Forelimb muscle (tissue), 1 donor: ENCODE data around the gene IL9. TPM values are rescaled to one million over a fixed set of nuclear protein-coding genes. Genes with fewer than 3 reads are reported as not detected.
"Not testable (repeated sequence)": the region's sequence is repeated elsewhere in the genome, so short reads cannot be mapped to it uniquely, and the experiment has no call there.

Experiments used
- DNase-seq: peaks from one replicate; pipeline ENCODE4 v3.0.0-alpha.2; 2013; ENCODE audit warnings: low read depth
- polyA plus RNA-seq: library from polyadenylated mRNA; unstranded; fragments of 120-200 nt; gene quantifications from one replicate; pipeline ENCODE4 v1.2.1, GENCODE V29; 2013; ENCODE audit not compliant: insufficient read length

Gene IL9
- polyA plus RNA-seq, 1 donor = not detected

GRCh38 chr5:135869276-135869675, 26.4 kb downstream of the IL9 start:
- no peak for DNase-seq

DNA sequence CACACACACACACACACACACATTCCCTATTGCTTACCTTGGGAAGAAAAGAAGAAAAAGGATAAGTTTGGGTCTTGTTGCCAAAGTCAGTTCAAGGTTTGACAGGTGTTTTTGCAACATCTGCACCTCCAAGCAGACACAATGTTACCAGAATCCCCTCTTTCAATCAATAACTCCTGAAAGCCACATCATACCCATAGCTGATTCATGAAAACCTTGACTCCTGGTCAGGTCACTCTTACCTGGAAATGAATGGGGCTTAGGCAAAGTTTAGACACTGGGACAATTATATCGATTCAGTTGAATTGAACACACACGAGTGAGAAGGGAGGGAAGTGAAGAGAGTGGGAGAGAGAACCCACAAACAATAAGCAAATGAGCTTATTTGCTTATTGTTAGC, 27.0 kb downstream of the IL9 start:
- no peak for DNase-seq

- no peak for DNase-seq
Measured at GRCh38 chr5:135867599-135867998, 28.0 kb downstream of the IL9 start.

GRCh38 chr5:135866016-135866415, 29.6 kb downstream of the IL9 start:
- DNase-seq = no peak

DNA sequence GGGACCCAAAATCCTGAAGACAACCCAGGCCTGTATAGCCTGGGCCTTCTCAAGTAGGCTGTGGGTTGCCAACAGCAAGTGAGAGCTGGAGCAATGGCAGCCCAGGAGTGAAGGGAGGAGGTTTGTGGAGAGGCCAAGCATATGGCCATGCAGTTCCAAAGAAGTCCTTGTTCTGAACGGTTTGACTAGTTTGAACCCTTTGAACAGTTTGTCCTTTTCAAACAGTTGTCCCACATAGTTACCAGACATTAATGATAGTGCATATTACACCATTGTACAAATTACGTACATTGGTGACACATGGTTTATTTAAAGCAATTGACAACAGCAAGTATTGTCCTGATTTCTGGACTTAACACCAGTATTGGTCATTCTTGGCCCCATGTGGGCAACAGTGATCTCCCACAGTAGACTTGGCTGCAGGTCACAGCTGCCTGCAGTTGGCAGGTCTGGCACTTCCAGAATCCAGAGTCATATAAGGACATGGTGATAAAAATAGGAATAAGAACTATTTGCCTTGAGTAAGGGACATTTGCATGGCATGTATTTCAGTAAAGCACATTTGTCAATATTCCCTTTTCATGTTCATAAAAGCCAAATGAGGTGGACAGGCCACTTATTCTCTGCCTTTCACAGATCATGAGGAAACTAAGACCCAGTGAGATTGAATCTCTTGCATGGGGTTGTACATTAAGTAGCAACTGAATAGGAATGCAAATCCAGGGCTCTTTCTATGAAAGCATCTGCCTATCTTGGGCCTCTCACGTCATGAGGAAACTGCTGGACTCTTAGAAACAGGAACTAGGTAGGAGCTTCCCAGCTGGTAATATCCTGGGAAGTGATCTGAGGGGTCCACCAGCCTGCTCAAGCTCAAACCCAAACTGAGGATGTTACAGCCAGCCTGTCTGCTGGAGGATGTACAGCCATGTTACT, 30.9 kb downstream of the IL9 start:
- no peak for DNase-seq

GRCh38 chr5:135862744-135863143, 32.9 kb downstream of the IL9 start:
- no peak for DNase-seq

DNA sequence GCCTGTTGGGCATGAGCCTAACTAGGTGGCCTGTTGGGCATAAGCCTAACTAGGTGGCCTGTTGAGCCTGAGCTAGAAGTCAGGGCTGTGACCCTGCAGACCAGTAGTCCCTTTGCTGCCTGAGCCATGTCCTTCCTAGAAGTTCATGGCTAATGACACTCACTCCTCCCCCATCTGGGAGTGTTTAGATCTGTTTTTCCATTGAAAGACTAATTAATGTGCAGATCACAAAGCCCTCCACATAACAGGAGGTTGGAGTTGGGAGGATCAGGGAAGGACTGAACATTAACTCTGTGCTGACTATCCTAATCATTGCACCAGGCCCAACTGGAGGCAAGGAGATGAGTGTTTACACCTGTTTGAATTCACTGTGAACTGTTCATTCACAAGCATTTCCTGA, 33.6 kb downstream of the IL9 start:
- no peak for DNase-seq

DNA sequence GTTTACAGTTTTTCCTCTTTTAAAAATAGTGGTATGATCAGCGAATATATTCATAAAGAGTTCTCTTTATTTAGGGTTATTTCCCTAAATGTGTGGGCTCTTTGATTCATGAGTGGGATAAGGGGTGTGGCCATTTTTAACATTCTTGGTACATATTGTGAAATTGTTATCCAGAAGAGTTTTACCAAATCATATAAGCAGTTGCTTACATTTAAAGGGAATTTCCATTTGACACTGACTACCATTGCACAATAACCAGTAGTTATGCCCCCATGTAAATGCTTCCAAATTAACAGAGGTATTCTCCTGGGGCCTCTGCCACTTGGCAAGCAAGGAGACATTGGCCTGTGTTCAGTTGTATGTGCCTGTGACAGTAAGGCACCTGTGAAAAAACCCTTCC, 34.0 kb downstream of the IL9 start:
- DNase-seq = no peak

DNA sequence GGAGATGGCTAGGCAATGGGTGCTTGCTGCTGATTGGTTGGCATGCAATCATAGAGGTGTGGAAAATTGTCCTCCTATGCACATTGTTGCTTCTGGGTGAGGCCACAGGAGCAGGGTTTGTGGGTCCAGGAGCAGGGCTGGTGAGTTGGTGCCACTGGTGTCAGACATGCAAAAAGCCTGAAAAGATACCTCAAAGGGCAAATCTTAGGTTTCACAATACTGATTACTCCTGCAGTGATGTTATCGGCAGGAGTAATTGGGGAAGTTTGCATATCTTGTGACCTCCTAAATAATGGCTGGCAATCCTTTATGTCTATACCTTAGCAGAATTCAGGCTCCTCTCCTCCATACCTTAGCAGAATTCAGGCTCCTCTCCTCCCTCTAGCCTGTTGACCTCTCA, 36.0 kb downstream of the IL9 start:
- no peak for DNase-seq

DNA sequence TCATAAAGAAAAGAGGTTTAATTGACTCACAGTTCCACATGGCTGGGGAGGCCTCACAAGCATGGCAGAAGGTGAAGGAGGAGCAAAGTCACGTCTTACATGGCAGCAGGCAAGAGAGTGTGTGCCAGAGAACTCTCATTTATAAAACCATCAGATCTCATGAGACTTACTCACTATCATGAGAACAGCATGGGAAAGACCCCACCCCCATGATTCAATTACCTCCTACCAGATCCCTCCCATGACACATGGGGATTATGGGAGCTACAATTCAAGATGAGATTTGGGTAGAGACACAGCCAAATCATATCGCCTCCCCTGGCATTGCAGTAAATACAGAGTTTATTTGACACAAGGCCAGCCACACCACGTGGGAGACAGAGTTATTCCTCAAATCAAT, 36.5 kb downstream of the IL9 start:
- not testable (repeated sequence) for DNase-seq

- no peak for DNase-seq
Measured at GRCh38 chr5:135857630-135858311, 37.9 kb downstream of the IL9 start.

GRCh38 chr5:135851915-135852845, 43.5 kb downstream of the IL9 start:
- no peak for DNase-seq

GRCh38 chr5:135851186-135851914, 44.3 kb downstream of the IL9 start:
- no peak for DNase-seq

GRCh38 chr5:135850671-135851070, 45.0 kb downstream of the IL9 start:
- DNase-seq = no peak

DNA sequence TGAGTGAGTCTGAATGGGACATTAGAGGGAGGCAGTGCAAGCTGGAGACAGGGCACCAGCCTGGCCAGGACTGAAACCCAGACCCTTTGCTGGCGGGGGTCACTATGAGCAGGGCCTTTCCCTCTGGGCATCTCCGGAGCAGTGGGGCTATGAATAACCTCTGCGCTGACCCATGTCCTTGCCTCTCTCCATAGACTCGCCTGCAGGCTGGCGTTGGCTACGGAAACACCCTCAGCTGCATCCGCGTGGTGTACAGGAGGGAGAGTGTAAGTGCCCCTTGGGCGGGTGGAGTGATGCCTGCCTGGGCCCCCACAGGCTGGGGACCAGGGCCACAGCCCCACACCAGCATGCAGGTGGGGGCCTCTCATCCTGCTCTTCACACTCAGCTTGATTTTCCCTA, 45.4 kb downstream of the IL9 start:
- DNase-seq = no peak

GRCh38 chr5:135847976-135848375, 47.7 kb downstream of the IL9 start:
- no peak for DNase-seq

DNA sequence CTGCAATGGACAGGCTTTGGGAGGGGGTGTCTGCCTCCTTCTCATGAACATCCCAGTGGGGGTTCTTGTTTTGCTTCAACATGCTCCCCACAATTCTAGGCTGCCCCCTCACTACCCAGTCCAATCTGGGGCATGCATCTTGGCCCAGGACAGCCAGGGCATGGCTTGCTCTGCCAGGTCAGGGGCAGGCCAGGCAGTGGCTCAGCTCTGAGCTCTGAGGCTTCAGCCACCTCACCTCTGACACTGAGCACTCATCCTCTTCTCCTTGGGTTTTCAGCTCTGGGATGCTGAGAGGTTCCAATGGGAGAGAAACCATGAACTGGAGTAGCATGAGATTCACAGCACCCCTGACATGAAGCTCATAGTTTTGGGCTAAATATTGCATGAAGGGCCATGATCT, 49.3 kb downstream of the IL9 start:
- no peak for DNase-seq

DNA sequence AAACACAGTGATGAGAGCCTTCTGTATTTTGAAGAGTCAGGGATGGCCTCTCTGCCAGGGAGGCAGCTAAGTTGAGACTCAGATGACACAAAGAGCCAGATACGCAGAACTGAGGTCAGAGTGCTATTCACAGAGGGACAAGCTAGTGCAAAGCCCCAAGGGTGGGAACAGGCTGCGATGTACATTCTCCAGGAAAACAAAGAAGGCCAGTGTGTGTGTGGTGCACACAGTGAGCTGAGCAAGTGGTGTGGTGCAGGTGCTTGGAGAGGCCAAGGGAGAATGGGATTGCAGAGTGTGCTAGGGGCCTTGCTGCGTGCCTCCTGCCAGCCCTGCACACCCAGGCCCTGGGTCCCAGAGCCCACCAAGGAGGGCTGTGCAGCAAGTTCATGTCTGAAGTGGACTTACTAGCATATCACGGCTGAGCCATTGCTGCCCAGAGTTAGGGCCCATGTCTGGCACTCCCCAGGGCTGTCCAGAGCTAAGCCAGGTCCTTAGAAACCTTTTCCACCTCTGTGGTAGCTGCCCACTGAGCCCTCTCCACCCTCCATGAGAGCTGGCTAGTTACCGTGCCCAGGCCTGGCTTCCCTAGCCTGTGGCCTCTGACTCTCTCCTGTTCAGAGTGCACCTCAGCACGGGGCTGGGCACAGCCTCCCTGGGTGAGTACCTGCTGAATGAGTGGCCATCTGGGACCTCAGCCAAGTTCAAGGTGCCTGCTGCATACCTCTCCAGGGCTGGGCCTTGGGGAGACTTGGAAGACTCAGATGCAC, 51.9 kb downstream of the IL9 start:
- DNase-seq = no peak

DNA sequence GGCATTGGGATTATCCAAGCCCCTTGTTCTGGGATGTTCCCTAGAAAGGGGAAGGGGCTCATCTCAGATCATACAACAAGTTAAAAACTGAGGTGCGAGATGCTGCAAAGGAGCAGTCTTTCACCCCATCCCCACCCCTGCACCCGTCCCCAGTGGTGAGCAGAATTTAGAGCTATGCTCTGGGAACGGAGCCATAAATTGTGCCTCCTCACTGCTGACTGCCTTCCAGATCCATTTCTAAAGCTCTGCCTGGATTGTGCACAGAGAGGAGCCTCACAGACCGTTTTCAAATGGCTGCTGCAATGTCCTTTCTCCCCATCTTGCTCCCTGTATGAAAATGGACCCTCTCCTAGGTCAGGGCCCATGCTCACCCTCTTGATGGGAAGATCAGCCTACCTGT, 52.9 kb downstream of the IL9 start:
- no peak for DNase-seq
